GM12892 (cell line): ENCODE data around the gene AKAP11.

Experiments
- POLR2AphosphoS5 ChIP-seq: IDR thresholded peaks from 2 replicates; pipeline ENCODE4 v1.6.1; 2011; ENCODE audit warnings: low read depth, low read length, control low read depth
- TAF1 ChIP-seq: IDR thresholded peaks from 2 replicates; pipeline ENCODE4 v1.6.1; 2011; ENCODE audit warnings: low read depth, mild to moderate bottlenecking, control low read depth, low read length, borderline replicate concordance

- TF ChIP-seq POLR2AphosphoS5 (no peak), TAF1 (no peak)
Observed at GRCh38 chr13:42337808-42338600, 66.1 kb downstream of the AKAP11 start.
